ENCODE measurements around the gene CWC25.

Gene CWC25

DNA sequence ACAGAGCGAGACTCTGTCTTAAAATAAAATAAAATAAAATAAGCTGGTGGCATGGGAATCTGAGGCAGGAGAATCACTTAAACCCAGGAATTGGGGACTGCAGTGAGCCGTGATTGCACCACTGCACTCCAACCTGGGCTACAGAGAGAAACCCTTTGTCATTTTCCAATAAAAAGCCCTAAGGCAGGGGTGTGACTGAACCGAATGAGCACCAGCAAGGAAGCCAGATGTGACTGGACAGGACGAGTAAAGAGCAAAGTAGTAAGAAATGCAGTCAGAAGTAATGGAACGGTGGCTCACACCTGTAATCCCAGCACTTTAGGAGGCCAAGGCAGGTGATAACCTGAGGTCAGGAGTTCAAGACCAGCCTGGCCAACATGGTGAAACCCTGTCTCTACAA is 32.1 kb upstream of the CWC25 start:
- TF ChIP-seq, protein P1, sequence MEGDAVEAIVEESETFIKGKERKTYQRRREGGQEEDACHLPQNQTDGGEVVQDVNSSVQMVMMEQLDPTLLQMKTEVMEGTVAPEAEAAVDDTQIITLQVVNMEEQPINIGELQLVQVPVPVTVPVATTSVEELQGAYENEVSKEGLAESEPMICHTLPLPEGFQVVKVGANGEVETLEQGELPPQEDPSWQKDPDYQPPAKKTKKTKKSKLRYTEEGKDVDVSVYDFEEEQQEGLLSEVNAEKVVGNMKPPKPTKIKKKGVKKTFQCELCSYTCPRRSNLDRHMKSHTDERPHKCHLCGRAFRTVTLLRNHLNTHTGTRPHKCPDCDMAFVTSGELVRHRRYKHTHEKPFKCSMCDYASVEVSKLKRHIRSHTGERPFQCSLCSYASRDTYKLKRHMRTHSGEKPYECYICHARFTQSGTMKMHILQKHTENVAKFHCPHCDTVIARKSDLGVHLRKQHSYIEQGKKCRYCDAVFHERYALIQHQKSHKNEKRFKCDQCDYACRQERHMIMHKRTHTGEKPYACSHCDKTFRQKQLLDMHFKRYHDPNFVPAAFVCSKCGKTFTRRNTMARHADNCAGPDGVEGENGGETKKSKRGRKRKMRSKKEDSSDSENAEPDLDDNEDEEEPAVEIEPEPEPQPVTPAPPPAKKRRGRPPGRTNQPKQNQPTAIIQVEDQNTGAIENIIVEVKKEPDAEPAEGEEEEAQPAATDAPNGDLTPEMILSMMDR (IDR thresholded peaks at IDR 0.05) = no peak
- TF ChIP-seq ZFX (IDR thresholded peaks at IDR 0.05; ENCODE audit: borderline replicate concordance) = no peak
- no peak overlapping the region for H3K27ac ChIP-seq

GRCh38 chr17:38855101-38855714 is 30.1 kb upstream of the CWC25 start:
- H3K27ac ChIP-seq = 0 out of 2 replicates have a peak overlapping the region, but pooled peaks have one; percentile 88

- TF ChIP-seq, protein P1 (IDR thresholded peaks at IDR 0.05) = no peak
- TF ChIP-seq ZFX (IDR thresholded peaks at IDR 0.05; ENCODE audit: borderline replicate concordance) = no peak
- H3K27ac ChIP-seq = peak within 1 kb of the TSS; percentile 88
Observed at GRCh38 chr17:38853292-38854219, 28.4 kb upstream of the CWC25 start, which contains the start of gene RPL23. Gene RPL23 (minus strand): TSS chr17:38853721. CDS start chr17:38853710, 11 bp downstream.

DNA sequence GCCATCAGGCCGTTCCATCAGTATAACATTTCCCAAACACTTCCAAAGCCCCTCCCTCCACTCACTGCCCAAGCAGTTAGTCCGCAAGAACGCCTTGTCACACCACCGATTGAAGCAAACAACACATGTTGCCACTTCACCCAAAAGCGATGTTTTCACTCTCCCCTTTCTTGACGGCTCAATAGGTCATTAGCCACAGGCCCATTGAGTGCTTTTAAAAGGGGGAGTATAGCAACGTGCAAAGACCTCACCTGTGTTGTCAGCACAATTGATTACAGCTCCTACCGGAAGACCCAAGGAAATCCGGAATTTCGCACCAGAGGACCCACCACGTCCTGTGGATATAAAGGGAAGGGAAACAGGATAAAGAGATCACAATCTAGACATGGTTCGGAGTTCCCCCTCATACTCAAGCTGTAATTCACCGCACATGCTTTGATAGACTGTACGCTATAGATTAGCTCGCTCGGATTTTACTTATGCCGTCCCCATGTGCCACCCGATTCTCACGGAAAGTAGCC is 27.7 kb upstream of the CWC25 start:
- TF ChIP-seq, protein P1 (IDR thresholded peaks at IDR 0.05) = no peak
- no peak for TF ChIP-seq ZFX (IDR thresholded peaks at IDR 0.05; ENCODE audit: borderline replicate concordance)
- peak overlapping the region; percentile 88 for H3K27ac ChIP-seq

GRCh38 chr17:38851434-38851833 is 26.3 kb upstream of the CWC25 start:
- no peak for TF ChIP-seq ZFX (IDR thresholded peaks at IDR 0.05; ENCODE audit: borderline replicate concordance)
- TF ChIP-seq, protein P1 (IDR thresholded peaks at IDR 0.05) = no peak
- peak overlapping the region; percentile 88 for H3K27ac ChIP-seq

DNA sequence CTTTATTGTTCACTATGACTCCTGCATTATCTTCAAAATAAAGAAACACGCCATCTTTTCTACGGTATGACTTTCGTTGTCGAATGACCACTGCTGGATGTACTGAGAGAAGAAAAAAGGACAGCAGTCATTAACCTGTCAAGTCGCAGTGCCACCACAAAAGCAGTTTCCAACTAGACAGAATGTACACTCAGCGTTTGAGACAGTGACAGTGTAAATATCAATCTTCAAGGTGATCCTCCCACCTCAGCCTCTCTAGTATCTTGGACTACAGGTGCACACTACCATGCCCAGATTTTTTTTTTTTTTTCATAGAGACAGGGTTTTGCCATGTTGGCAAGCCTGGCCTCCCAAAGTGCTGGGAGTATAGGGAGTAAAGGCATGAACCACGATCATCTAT is 25.3 kb upstream of the CWC25 start:
- peak overlapping the region; percentile 37 for H3K27ac ChIP-seq
- TF ChIP-seq, protein P1 (IDR thresholded peaks at IDR 0.05) = no peak
- no peak for TF ChIP-seq ZFX (IDR thresholded peaks at IDR 0.05; ENCODE audit: borderline replicate concordance)

DNA sequence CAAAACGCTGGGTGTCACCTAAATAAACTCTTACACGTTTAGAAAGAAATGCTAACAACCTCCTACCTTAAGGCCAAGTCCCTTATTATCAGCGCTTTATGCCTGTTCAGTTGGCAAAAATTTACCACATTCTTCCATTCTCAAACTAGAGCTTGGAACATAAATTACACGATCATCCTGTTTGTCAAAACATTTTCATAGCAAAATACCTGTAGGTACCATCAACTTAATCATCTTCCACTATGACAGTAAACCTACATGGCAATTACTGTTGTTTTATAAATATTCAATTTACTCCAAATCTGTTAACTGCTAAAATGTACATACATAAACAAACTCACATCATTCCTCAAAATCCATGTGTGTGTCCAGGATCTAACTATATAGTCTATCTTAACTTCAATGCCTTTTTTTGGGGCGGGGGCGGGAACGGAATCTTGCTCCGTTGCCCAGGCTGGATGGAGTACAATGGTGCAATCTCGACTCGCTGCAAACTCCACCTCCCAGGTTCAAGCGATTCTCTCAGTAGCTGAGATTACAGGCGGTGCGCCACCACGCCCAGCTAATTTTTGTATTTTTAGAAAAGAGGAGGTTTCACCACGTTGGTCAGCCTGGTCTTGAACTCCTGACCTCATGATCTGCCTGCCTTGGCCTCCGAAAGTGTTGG is 24.0 kb upstream of the CWC25 start:
- TF ChIP-seq, protein P1 (IDR thresholded peaks at IDR 0.05) = no peak
- no peak for TF ChIP-seq ZFX (IDR thresholded peaks at IDR 0.05; ENCODE audit: borderline replicate concordance)
- H3K27ac ChIP-seq = peak overlapping the region; percentile 37

Data from 22Rv1 (cell line).